ENCODE results near the gene DLGAP5.

DNA sequence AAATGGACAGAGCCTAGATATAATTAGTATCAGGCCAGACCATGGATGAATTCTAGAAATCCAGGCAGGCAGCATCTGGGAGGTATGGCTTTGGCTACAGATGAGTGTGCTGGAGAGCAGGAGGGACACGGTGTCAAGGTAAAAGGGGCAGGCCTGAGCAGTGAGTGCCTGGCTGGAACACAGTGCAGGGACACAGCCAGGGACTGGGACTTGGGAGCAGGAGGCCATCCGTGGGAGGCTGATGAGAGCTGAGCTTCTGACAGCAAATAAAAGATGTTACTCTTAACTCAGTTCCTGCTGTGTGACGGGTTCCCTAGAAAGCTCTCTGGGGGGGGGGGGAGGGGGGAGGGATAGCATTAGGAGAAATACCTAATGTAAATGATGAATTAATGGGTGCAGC lies 75.9 kb downstream of the DLGAP5 start:
- TF ChIP-seq POLR2A (IDR thresholded peaks at IDR 0.05; ENCODE audit: extremely low read depth, insufficient read length) (no peak), MYC (IDR thresholded peaks at IDR 0.05; ENCODE audit: low read depth, low read length) (no peak)
- TF ChIP-seq, protein P1, sequence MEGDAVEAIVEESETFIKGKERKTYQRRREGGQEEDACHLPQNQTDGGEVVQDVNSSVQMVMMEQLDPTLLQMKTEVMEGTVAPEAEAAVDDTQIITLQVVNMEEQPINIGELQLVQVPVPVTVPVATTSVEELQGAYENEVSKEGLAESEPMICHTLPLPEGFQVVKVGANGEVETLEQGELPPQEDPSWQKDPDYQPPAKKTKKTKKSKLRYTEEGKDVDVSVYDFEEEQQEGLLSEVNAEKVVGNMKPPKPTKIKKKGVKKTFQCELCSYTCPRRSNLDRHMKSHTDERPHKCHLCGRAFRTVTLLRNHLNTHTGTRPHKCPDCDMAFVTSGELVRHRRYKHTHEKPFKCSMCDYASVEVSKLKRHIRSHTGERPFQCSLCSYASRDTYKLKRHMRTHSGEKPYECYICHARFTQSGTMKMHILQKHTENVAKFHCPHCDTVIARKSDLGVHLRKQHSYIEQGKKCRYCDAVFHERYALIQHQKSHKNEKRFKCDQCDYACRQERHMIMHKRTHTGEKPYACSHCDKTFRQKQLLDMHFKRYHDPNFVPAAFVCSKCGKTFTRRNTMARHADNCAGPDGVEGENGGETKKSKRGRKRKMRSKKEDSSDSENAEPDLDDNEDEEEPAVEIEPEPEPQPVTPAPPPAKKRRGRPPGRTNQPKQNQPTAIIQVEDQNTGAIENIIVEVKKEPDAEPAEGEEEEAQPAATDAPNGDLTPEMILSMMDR (IDR thresholded peaks at IDR 0.05; ENCODE audit: low read depth, low read length) = no peak
- TF ChIP-seq, protein P2, sequence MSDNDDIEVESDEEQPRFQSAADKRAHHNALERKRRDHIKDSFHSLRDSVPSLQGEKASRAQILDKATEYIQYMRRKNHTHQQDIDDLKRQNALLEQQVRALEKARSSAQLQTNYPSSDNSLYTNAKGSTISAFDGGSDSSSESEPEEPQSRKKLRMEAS (IDR thresholded peaks at IDR 0.05; ENCODE audit: low read depth, low read length) = no peak
